ENCODE results near the gene HIPK2. TPM values are rescaled to one million over a fixed set of nuclear protein-coding genes. Genes with fewer than 3 reads are reported as not detected.

Gene HIPK2
- total RNA-seq, 1 experiment from 2014 or later: 35.2 TPM

DNA sequence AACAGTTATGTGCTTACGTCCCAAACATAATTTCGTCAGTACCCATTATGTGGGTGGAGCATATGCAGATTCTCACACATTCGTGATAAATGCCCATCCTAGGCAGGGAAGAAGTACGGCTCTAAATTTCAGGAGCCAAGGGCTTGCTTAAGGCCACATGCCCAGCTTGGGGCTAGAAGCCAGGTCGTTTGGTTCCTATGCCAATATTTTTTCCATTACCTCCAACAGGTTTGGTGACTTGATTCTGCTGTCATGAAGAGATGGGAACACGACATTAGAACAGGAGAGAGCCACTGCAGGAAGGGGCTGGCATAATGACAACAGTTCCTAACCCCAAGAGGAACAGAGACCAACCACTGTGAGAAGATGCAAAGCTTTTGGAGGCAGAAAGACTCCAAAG lies 85.1 kb downstream of the HIPK2 start:
- H3K79me2 ChIP-seq (ENCODE audit: low read depth): no peaks in the 10 kb centered on the region
- H3K4me3 ChIP-seq: no peak overlapping the region
- no peaks in the 10 kb centered on the region for H3K9me2 ChIP-seq (ENCODE audit: insufficient read depth)
- no TSS peak for BruUV-seq (replicated peaks)
- no peak overlapping the region for H2AFZ ChIP-seq
- intact Hi-C loops (cut with micrococcal nuclease; ENCODE audit: unreplicated experiment): no loop called here
- H3K27ac ChIP-seq: no peak overlapping the region
- H3K9me3 ChIP-seq (ENCODE audit: insufficient read depth, low read depth): no peaks in the 10 kb centered on the region
- H3K27me3 ChIP-seq (ENCODE audit: insufficient read depth, low read depth): no peaks in the 10 kb centered on the region
- ChIA-PET CTCF (interaction anchor here (0.5 kb wide), 1 partner anchor 74 kb away, joined by 3 read pairs; no protein-coding TSS in a partner anchor), POLR2A (ENCODE audit: unreplicated experiment) (no interaction called here)
- no peak overlapping the region for H3K4me2 ChIP-seq
- H4K20me1 ChIP-seq (ENCODE audit: insufficient read depth): no peaks in the 10 kb centered on the region
- H3F3A ChIP-seq (ENCODE audit: insufficient read depth, low read depth): no peaks in the 10 kb centered on the region
- no peaks in the 10 kb centered on the region for H3K4me1 ChIP-seq (replicated peaks; ENCODE audit: insufficient read depth)
- no peak for TF ChIP-seq EZH2 (IDR thresholded peaks at IDR 0.05; ENCODE audit: low read depth)
- TF ChIP-seq, protein P1, sequence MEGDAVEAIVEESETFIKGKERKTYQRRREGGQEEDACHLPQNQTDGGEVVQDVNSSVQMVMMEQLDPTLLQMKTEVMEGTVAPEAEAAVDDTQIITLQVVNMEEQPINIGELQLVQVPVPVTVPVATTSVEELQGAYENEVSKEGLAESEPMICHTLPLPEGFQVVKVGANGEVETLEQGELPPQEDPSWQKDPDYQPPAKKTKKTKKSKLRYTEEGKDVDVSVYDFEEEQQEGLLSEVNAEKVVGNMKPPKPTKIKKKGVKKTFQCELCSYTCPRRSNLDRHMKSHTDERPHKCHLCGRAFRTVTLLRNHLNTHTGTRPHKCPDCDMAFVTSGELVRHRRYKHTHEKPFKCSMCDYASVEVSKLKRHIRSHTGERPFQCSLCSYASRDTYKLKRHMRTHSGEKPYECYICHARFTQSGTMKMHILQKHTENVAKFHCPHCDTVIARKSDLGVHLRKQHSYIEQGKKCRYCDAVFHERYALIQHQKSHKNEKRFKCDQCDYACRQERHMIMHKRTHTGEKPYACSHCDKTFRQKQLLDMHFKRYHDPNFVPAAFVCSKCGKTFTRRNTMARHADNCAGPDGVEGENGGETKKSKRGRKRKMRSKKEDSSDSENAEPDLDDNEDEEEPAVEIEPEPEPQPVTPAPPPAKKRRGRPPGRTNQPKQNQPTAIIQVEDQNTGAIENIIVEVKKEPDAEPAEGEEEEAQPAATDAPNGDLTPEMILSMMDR (conservative IDR thresholded peaks at IDR 0.05): no peak
- no peaks in the 10 kb centered on the region for H3K36me3 ChIP-seq (ENCODE audit: low read depth)
- no peak for DNase-seq

DNA sequence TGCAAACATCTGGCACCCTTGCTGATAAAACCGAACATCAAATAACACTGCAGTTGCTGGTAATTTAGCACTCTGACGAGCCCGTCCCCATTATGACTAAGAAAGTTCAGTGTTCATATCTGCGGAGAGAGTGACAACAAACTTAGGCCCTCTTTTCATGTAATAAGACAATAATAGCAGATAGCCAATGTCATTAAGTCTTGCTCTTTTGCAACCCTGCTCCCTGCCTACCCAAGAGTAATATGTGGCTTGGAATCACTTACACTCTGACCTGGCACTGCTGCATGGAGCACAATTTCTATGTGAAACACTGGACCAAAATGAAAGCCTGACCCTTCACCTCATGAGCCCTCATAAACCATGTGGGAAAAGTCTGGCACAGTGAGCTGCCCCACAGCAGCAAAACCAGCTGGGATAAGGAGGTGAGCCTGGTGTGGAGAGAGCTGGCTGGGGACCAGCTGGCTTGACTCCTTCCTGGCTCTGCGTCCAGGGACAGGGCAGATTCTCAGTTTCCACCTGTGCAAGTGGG lies 86.5 kb downstream of the HIPK2 start:
- Histone ChIP-seq H3K4me1 (replicated peaks; ENCODE audit: insufficient read depth) (no peaks in the 10 kb centered on the region), H3K4me2 (no peak overlapping the region), H3K4me3 (no peak overlapping the region), H3K9me3 (ENCODE audit: insufficient read depth, low read depth) (no peaks in the 10 kb centered on the region), H3K27me3 (ENCODE audit: insufficient read depth, low read depth) (no peaks in the 10 kb centered on the region), H4K20me1 (ENCODE audit: insufficient read depth) (no peaks in the 10 kb centered on the region), H3F3A (ENCODE audit: insufficient read depth, low read depth) (no peaks in the 10 kb centered on the region), H3K36me3 (ENCODE audit: low read depth) (no peaks in the 10 kb centered on the region), H2AFZ (no peak overlapping the region), H3K9me2 (ENCODE audit: insufficient read depth) (no peaks in the 10 kb centered on the region), H3K79me2 (ENCODE audit: low read depth) (no peaks in the 10 kb centered on the region), H3K27ac (no peak overlapping the region)
- intact Hi-C loops (cut with micrococcal nuclease; ENCODE audit: unreplicated experiment): no loop called here
- no peak for DNase-seq
- BruUV-seq (replicated peaks): no TSS peak
- POLR2A ChIA-PET (ENCODE audit: unreplicated experiment): no interaction called here
- CTCF ChIA-PET: no interaction called here
- TF ChIP-seq, protein P1 (conservative IDR thresholded peaks at IDR 0.05): no peak
- no peak for TF ChIP-seq EZH2 (IDR thresholded peaks at IDR 0.05; ENCODE audit: low read depth)

DNA sequence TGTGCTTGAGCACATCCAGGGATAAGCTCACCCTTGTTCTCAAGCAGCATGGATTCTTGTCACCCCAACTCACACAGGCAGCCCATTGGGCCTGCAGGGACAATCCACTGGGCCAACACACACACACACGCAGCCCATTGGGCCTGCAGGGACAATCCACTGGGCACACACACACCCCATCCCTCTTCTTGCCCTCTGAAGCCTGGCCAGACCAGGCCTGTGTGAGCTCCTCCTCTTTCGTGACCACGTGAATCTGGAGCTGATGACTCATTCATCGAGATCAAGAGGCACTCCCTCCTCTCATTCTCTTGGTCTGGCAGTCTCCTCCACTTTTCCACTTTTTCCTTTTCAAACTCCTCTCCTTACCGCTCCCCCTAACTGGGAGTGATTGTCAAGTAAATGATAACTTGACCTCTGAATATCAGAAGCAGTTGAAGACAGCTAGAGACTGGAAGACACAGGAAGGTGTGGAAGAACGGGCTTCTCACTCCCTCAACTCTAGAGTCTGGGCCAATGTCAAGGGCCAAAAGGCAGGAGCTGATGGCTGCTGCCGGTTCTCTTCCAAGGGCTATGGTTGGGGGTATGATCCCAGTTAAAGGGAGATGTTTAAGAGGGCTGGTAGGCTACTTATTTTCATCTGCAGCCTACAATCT lies 89.7 kb downstream of the HIPK2 start:
- H3K9me2 ChIP-seq (ENCODE audit: insufficient read depth): no peaks in the 10 kb centered on the region
- ChIA-PET CTCF (no interaction called here), POLR2A (ENCODE audit: unreplicated experiment) (no interaction called here)
- no peak overlapping the region for H2AFZ ChIP-seq
- no peak for DNase-seq
- intact Hi-C loops (cut with micrococcal nuclease; ENCODE audit: unreplicated experiment): no loop called here
- H3K36me3 ChIP-seq (ENCODE audit: low read depth): no peaks in the 10 kb centered on the region
- H3K27me3 ChIP-seq (ENCODE audit: insufficient read depth, low read depth): no peaks in the 10 kb centered on the region
- no peaks in the 10 kb centered on the region for H3K79me2 ChIP-seq (ENCODE audit: low read depth)
- TF ChIP-seq, protein P1 (conservative IDR thresholded peaks at IDR 0.05): no peak
- TF ChIP-seq EZH2 (IDR thresholded peaks at IDR 0.05; ENCODE audit: low read depth): no peak
- no peaks in the 10 kb centered on the region for H3K4me1 ChIP-seq (replicated peaks; ENCODE audit: insufficient read depth)
- H3K27ac ChIP-seq: no peak overlapping the region
- peaks cover 7% of the 10 kb centered on the region for H3K9me3 ChIP-seq (ENCODE audit: insufficient read depth, low read depth)
- H4K20me1 ChIP-seq (ENCODE audit: insufficient read depth): no peaks in the 10 kb centered on the region
- no peak overlapping the region for H3K4me2 ChIP-seq
- H3K4me3 ChIP-seq: no peak overlapping the region
- no TSS peak for BruUV-seq (replicated peaks)
- no peaks in the 10 kb centered on the region for H3F3A ChIP-seq (ENCODE audit: insufficient read depth, low read depth)
